Right atrium auricular region (tissue), 2 donors: ENCODE data around the gene NOS1AP. TPM values are rescaled to one million over a fixed set of nuclear protein-coding genes. Genes with fewer than 3 reads are reported as not detected.
"Not testable (repeated sequence)": the region's sequence is repeated elsewhere in the genome, so short reads cannot be mapped to it uniquely, and the experiment has no call there.

Source experiments
- DNase-seq: peaks from one replicate; pipeline ENCODE4 v3.0.0-alpha.2; 2019; ENCODE audit warnings: low spot score
- H3K27ac ChIP-seq, 2 donors: fragments of 200-600 bp; sonication (generic); 1 replicate in 1 of 2; 2 replicates in 1 of 2; pipeline ENCODE4 v1.5.1; 2016 to 2019
- H3K27me3 ChIP-seq, 2 donors: fragments of 200-600 bp; sonication (generic); one replicate each; pipeline versions ENCODE4 v1.5.1 to v1.6.0; 2017 to 2019
- H3K36me3 ChIP-seq: fragments of 200-600 bp; sonication (generic); one replicate; pipeline ENCODE4 v1.5.1; 2016
- H3K4me1 ChIP-seq, 2 donors: fragments of 200-600 bp; sonication (generic); one replicate each; pipeline versions ENCODE4 v1.5.1 to v1.6.0; 2017 to 2019
- H3K4me3 ChIP-seq, 2 donors: fragments of 200-600 bp; sonication (generic); 1 replicate in 1 of 2; 2 replicates in 1 of 2; pipeline ENCODE4 v1.5.1; 2017 to 2019; ENCODE audit warnings: mild to moderate bottlenecking in 1 of 2, moderate library complexity in 1 of 2
- H3K9me3 ChIP-seq, 2 donors: fragments of 200-600 bp; sonication (generic); one replicate each; pipeline ENCODE4 v1.5.1; 2019
- CTCF ChIP-seq, 2 donors: fragments of 200-600 bp; sonication (generic); IDR thresholded peaks; one replicate each; pipeline ENCODE4 v1.5.1; 2019; ENCODE audit warnings: antibody characterized with exemption in 2 of 2
- total RNA-seq, 2 donors: library from RNA; depleted of rRNA; stranded (reverse); fragments of >200 nt; gene quantifications; one replicate each; pipeline ENCODE4 v1.1.0, GENCODE V29; 2016

Gene NOS1AP
- total RNA-seq, 2 donors from 2014 or later, result 2.2 to 2.4 TPM

GRCh38 chr1:162056579-162056978, 12.9 kb upstream of the NOS1AP start:
- no peak overlapping the region for H3K4me3 ChIP-seq
- TF ChIP-seq CTCF (IDR thresholded peaks at IDR 0.05), result no peak
- no peak for DNase-seq
- no peaks in the 10 kb centered on the region for H3K4me1 ChIP-seq
- no peak overlapping the region for H3K27ac ChIP-seq
- no peaks in the 10 kb centered on the region for H3K9me3 ChIP-seq
- no peaks in the 10 kb centered on the region for H3K36me3 ChIP-seq
- H3K27me3 ChIP-seq, result no peaks in the 10 kb centered on the region

GRCh38 chr1:162059721-162060120, 9.8 kb upstream of the NOS1AP start:
- Histone ChIP-seq H3K27ac (no peak overlapping the region), H3K4me1 (peaks cover 0 to 21% of the 10 kb centered on the region in 2 donors), H3K9me3 (no peaks in the 10 kb centered on the region), H3K4me3 (no peak overlapping the region), H3K27me3 (no peaks in the 10 kb centered on the region), H3K36me3 (no peaks in the 10 kb centered on the region)
- no peak for DNase-seq
- TF ChIP-seq CTCF (IDR thresholded peaks at IDR 0.05), result no peak

GRCh38 chr1:162060314-162060713, 9.2 kb upstream of the NOS1AP start:
- no peak for TF ChIP-seq CTCF (IDR thresholded peaks at IDR 0.05)
- Histone ChIP-seq H3K9me3 (no peaks in the 10 kb centered on the region), H3K27ac (no peak overlapping the region), H3K4me1 (peaks cover 0 to 21% of the 10 kb centered on the region in 2 donors), H3K36me3 (no peaks in the 10 kb centered on the region), H3K27me3 (no peaks in the 10 kb centered on the region), H3K4me3 (no peak overlapping the region)
- DNase-seq, result no peak

GRCh38 chr1:162062542-162063015, 6.9 kb upstream of the NOS1AP start:
- H3K4me1 ChIP-seq, result peaks cover 0 to 21% of the 10 kb centered on the region in 2 donors
- no peaks in the 10 kb centered on the region for H3K9me3 ChIP-seq
- no peaks in the 10 kb centered on the region for H3K36me3 ChIP-seq
- H3K4me3 ChIP-seq, result no peak overlapping the region
- H3K27ac ChIP-seq, result peak overlapping the region; percentile 31 to 53
- no peaks in the 10 kb centered on the region for H3K27me3 ChIP-seq
- no peak for DNase-seq
- TF ChIP-seq CTCF (IDR thresholded peaks at IDR 0.05), result no peak

GRCh38 chr1:162065016-162065415, 4.5 kb upstream of the NOS1AP start:
- Histone ChIP-seq H3K36me3 (no peaks in the 10 kb centered on the region), H3K4me1 (peaks cover 0 to 28% of the 10 kb centered on the region in 2 donors), H3K27ac (peak overlapping the region in 1 of 2 donors; percentile 20), H3K9me3 (no peaks in the 10 kb centered on the region), H3K4me3 (no peak overlapping the region), H3K27me3 (no peaks in the 10 kb centered on the region)
- no peak for DNase-seq
- no peak for TF ChIP-seq CTCF (IDR thresholded peaks at IDR 0.05)

GRCh38 chr1:162066836-162067235, 2.7 kb upstream of the NOS1AP start:
- peaks cover 0 to 42% of the 10 kb centered on the region in 2 donors for H3K4me1 ChIP-seq
- not testable (repeated sequence) for H3K9me3 ChIP-seq, H3K36me3 ChIP-seq, H3K27ac ChIP-seq, DNase-seq, H3K4me3 ChIP-seq, H3K27me3 ChIP-seq
